SJSA1 (cell line): ENCODE measurements around the gene ANKS1B. TPM values are rescaled to one million over a fixed set of nuclear protein-coding genes. Genes with fewer than 3 reads are reported as not detected.

Experiments used
- DNase-seq, 2 experiments: peaks; one replicate each; pipeline ENCODE4 v3.0.0-alpha.2; 2015 to 2020; ENCODE audit warnings: low spot score in 2 of 2, low read depth in 1 of 2
- H3K27ac ChIP-seq: fragments of 250-450 bp; sonication (Bioruptor Pico); 2 replicates; pipeline ENCODE4 v1.5.1; 2020; ENCODE audit warnings: mild to moderate bottlenecking, moderate library complexity
- H3K27me3 ChIP-seq: fragments of 250-450 bp; sonication (Bioruptor Pico); replicated peaks from 2 replicates; pipeline ENCODE4 v1.5.1; 2020; ENCODE audit warnings: mild to moderate bottlenecking, moderate library complexity
- H3K36me3 ChIP-seq: fragments of 250-450 bp; sonication (Bioruptor Pico); 2 replicates; pipeline ENCODE4 v1.5.1; 2020; ENCODE audit warnings: mild to moderate bottlenecking
- H3K4me1 ChIP-seq: fragments of 250-450 bp; sonication (Bioruptor Pico); replicated peaks from 2 replicates; pipeline ENCODE4 v1.6.1; 2021; ENCODE audit warnings: mild to moderate bottlenecking
- H3K4me3 ChIP-seq: fragments of 250-450 bp; sonication (Bioruptor Pico); 2 replicates; pipeline ENCODE4 v1.5.1; 2020; ENCODE audit warnings: mild to moderate bottlenecking
- H3K9me3 ChIP-seq: fragments of 250-450 bp; sonication (Bioruptor Pico); replicated peaks from 2 replicates; pipeline ENCODE4 v1.5.1; 2020; ENCODE audit warnings: mild to moderate bottlenecking
- total RNA-seq: library from RNA; depleted of rRNA; stranded (reverse); fragments of >200 nt; shearing (Covaris generic); gene quantifications from 2 replicates; pipeline ENCODE4 v1.2.3, GENCODE V29; 2014

ANKS1B gene
- total RNA-seq, 1 experiment from 2014 or later: not detected

DNA sequence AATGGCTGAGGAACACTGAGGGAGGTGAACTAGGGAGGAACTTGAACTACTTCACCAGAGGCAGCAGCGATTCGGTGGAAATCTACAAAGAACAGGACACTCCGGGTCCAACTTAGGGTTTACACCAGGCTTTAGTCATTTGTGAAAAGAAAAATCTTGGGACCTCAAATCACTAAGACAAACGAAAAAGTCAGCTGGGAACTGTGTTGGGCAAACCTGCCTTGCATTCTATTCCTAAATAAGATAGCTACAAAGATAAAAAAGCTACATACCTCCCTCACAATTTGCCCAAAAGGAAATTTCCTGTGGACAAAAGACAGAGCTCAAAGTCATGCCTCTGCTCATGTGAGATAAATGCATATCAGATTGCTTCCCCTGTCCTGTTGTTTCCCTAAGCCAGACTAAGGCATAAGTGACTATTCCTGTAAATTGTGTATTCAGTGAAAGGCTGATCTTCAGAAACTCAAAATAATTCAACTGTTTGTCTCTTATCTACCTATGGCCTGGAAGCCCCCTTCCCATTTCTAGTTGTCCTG is 1233.1 kb downstream of the ANKS1B start:
- 0 out of 2 replicates have a peak, but pooled peaks cover 3% of the 10 kb centered on the region for H3K9me3 ChIP-seq
- no peaks in the 10 kb centered on the region for H3K27me3 ChIP-seq
- H3K4me3 ChIP-seq: no peak overlapping the region
- peaks cover 46% of the 10 kb centered on the region for H3K4me1 ChIP-seq
- DNase-seq: no peak
- H3K36me3 ChIP-seq: no peaks in the 10 kb centered on the region
- peak overlapping the region; percentile 74 for H3K27ac ChIP-seq

DNA sequence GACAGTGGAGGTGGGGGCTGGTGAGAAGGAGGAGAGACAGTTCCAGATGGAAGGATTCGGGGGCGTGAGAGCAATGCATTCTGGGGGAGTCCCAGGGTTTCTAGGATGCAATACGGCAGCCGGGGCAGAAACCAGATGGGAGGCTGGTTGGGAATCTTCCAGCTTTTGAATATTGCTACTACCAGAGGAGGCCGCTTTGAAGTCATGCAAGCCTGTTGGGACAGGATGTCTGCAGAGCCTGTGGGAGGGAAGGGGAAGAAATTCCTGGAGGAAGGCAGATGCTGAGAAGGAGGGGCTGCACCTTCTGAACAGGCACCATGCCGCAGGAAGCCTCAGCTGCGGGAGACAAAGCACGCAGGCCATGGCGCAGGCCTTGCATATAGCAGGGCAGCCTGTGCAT is 1234.2 kb downstream of the ANKS1B start:
- no peaks in the 10 kb centered on the region for H3K9me3 ChIP-seq
- no peaks in the 10 kb centered on the region; the same call in 1 of the 2 replicates for H3K27me3 ChIP-seq
- no peaks in the 10 kb centered on the region for H3K36me3 ChIP-seq
- H3K4me3 ChIP-seq: no peak overlapping the region
- no peak overlapping the region for H3K27ac ChIP-seq
- no peak for DNase-seq
- peaks cover 50% of the 10 kb centered on the region for H3K4me1 ChIP-seq

DNA sequence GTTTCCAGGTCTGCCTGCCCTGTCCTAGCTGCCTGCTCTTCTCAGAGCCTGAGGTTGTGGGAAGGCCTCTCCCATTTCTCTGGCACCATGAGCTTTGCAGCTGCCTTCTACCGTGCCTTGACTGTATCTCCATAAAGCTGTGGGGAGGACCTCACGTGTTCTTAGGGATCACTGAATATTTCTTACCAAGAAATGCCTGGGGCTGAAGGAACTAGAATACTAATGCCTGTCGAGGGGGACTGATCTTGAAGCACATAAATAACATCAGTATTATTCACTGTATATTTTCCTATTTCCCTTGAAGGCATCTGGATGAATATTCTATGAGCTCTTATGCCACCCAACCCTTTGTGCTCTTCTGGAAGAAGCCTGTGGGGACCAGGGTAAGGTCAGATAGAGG is 1236.3 kb downstream of the ANKS1B start:
- no peaks in the 10 kb centered on the region for H3K9me3 ChIP-seq
- peaks cover 34% of the 10 kb centered on the region for H3K4me1 ChIP-seq
- H3K27ac ChIP-seq: no peak overlapping the region

DNA sequence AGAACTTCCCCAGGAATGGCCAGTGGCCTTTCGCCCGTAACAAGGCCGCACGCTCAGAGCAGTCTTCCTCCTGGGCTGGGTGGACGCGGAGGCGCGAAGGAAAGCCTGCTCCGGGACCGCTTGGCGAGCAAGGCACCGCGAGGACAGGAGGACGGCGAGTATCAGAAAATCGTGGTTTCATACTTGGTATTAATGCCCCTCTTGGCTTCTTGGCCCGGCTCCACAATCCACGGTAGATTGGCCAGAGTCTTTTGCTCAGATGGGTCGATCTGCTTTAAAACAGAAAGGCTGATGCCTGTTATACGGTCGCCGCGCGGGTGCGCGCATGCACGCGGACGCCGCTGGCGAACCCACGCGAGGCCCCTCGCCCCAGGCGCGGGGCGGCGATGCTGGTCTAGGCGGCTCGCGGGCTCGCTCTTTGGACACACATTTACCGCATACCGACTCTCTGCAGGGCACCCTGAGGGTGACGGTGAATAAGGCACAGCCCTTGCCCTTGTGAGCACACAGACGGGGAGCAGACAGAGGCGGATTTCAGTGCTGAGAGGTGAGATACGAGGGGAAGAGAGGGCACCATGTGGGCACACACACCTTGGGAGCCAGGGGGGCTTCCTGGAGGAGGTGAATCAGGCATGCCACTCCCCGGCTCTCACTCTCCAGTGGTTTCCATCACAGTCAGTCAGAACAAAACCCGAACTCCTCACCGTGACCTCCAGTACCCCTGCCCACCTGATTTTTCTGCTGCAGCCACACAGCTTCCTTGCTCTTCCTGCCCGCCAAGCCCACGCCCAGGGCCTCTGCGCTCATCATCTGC is 1239.0 kb downstream of the ANKS1B start:
- DNase-seq: no peak
- H3K27me3 ChIP-seq: no peaks in the 10 kb centered on the region; the same call in none of the 2 replicates

More for the DNA sequence above, 1236.3 kb downstream of the ANKS1B start:
- H3K27me3 ChIP-seq: no peaks in the 10 kb centered on the region; the same call in none of the 2 replicates
- no peak overlapping the region for H3K4me3 ChIP-seq
- DNase-seq: no peak
- no peaks in the 10 kb centered on the region for H3K36me3 ChIP-seq

DNA sequence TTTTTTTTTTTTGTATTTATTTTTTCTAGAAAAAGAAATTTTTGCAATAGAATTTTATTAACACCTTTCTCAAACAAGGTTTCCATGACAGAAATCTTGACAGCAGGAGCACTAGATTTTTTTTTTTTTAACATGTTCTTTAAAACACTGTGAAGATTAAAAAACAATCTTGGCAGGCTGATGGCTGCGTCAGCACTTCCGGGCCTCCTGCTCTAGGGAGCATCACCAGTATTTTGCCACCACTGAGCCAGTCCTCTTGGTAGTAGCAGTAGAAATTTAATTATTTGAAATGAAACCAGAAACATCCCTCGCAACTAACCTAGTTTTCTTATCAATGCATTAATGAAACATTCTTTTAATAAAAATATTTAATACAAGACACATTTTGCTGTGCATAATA is 1240.1 kb downstream of the ANKS1B start:
- H3K9me3 ChIP-seq: no peaks in the 10 kb centered on the region
- H3K27me3 ChIP-seq: no peaks in the 10 kb centered on the region; the same call in none of the 2 replicates
- no peak overlapping the region for H3K27ac ChIP-seq
- no peaks in the 10 kb centered on the region for H3K36me3 ChIP-seq
- DNase-seq: no peak
- H3K4me1 ChIP-seq: peaks cover 21% of the 10 kb centered on the region
- no peak overlapping the region for H3K4me3 ChIP-seq

More for the DNA sequence above, 1239.0 kb downstream of the ANKS1B start:
- no peaks in the 10 kb centered on the region for H3K9me3 ChIP-seq
- no peaks in the 10 kb centered on the region for H3K36me3 ChIP-seq
- peak overlapping the region; percentile 33 for H3K4me3 ChIP-seq
- peaks cover 21% of the 10 kb centered on the region for H3K4me1 ChIP-seq
- no peak overlapping the region for H3K27ac ChIP-seq

DNA sequence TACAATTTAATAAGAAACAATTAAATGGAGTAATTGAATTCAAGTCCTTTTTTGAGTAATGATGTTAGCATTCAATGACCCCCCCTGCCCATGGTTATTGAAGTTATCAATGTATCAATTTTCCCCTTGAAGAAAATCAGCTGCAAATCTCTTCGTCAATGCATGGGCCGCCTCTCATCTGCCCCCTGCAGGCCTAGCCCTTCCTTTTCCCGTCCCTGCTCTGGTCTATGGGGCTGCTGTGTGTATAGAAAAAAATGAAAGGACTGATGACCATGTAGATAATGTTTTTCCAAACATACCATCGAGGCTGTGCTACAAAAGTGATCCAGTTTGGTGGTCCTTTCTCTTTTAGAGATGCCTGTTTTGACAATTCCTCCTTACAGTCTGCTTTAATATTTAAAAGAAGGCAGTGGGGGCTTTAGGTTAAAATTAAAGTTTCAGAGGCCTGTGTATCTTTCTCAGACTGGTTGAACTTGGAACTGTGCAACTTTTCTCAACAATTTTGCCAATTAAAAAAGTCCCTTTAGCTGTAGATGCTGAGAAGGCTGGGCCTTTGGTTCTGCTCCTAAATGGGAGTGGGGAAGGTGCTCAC is 1241.3 kb downstream of the ANKS1B start:
- H3K27ac ChIP-seq: no peak overlapping the region
- H3K27me3 ChIP-seq: no peaks in the 10 kb centered on the region; the same call in none of the 2 replicates
- DNase-seq: no peak
- H3K36me3 ChIP-seq: no peaks in the 10 kb centered on the region
- H3K9me3 ChIP-seq: no peaks in the 10 kb centered on the region
- peaks cover 21% of the 10 kb centered on the region for H3K4me1 ChIP-seq
- H3K4me3 ChIP-seq: no peak overlapping the region

DNA sequence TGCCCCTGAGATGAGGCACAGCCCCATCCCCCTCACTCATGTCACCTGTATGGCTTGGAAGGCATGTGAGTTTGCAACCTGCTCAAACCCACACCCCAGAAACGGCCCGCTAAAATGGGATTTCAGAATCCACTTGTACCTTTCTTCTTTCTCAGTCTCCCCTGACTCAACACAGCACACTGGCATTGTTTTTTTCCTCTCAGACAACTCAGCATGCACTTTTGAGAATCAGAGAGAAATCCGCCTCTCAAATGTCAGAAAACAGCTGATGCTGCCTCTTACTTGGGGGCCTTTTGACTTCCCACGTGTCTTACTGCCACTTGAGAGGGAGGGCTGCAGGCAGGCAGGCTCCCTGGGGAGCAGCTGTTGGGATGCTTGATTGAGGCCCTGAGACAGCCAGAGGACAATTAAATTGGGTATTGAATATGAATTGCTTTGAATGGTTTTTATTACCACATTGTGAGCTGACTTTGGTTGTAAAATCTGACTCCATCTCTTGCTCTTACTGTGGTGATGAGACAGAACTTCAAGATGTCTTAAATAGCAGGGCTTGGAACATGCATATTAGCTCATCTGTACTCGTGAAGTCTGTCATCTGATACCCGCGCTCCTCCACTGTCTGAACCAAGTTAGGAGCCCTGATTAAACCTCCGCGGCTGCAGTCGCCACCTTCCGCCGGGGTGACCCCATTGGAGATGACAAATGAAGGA is 1243.0 kb downstream of the ANKS1B start:
- Histone ChIP-seq H3K27ac (no peak overlapping the region), H3K27me3 (no peaks in the 10 kb centered on the region; the same call in none of the 2 replicates), H3K9me3 (no peaks in the 10 kb centered on the region), H3K36me3 (no peaks in the 10 kb centered on the region), H3K4me3 (no peak overlapping the region), H3K4me1 (peaks cover 36% of the 10 kb centered on the region)
- DNase-seq: no peak

DNA sequence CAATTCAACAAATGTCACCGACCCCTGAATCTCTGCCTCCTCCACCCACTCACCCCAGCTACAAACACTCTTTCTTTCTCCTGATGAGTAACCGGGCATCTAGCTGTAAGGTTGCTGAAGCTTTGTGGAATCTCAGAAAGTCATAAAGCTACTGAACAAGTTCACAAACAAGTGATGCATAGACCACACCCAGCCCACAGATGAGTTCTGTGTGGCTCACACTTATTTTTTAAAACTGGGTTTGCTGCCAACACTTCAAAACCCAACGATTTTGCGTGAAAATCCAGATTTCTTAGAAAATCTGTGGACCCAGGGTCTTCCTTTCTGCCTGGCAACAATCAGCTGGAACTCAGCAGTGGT is 1243.6 kb downstream of the ANKS1B start:
- Histone ChIP-seq H3K9me3 (no peaks in the 10 kb centered on the region), H3K36me3 (no peaks in the 10 kb centered on the region; the same call in 1 of the 2 replicates), H3K27me3 (no peaks in the 10 kb centered on the region; the same call in none of the 2 replicates), H3K4me3 (no peak overlapping the region), H3K4me1 (peaks cover 34% of the 10 kb centered on the region), H3K27ac (no peak overlapping the region)
- no peak for DNase-seq

DNA sequence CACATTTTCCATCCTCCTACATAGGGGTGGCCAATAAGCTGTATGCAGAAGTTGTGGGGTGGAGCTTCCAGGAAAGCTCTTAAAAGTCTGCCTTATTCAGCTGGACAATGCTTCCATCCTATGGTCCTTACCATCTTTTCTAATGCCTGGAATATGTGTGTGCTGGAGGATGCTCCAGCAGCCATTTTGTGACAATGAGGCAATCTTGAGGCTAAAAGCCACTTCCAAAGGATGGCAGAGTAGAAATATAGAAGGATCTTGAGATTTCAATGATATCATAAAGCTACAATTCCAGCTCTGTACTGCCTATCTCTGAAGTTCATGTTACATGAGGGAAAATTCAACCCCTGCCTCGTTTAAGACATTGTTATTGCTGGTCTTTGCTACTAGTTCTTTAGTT is 1244.0 kb downstream of the ANKS1B start:
- peaks cover 30% of the 10 kb centered on the region for H3K4me1 ChIP-seq
- H3K36me3 ChIP-seq: peaks cover 2% of the 10 kb centered on the region; the same call in 1 of the 2 replicates
- H3K27ac ChIP-seq: no peak overlapping the region
- no peaks in the 10 kb centered on the region for H3K9me3 ChIP-seq
- no peak overlapping the region for H3K4me3 ChIP-seq
- DNase-seq: no peak
- no peaks in the 10 kb centered on the region; the same call in none of the 2 replicates for H3K27me3 ChIP-seq

DNA sequence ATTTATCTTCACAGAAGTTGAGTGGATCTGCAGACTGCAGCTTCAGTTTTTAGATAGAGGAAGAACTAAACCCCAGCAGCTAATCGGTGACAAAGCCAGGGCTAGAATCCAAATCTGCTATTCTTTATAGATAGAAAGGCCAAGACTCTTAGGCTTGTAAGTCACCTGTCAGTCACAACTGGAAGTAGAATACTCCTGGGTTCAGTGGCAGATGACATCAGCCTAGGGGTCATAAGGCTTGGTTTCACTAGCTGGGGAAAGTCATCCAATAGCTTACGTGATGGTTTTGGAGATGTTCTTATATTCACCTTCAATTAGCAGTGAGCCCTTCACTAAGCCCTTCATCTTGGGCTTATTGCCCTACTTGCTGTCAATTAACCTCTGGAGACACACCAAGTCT is 1246.2 kb downstream of the ANKS1B start:
- no peaks in the 10 kb centered on the region for H3K9me3 ChIP-seq
- no peak overlapping the region for H3K27ac ChIP-seq
- H3K4me3 ChIP-seq: no peak overlapping the region
- DNase-seq: no peak
- no peaks in the 10 kb centered on the region for H3K27me3 ChIP-seq
- peaks cover 25% of the 10 kb centered on the region for H3K4me1 ChIP-seq
- peaks cover 7% of the 10 kb centered on the region; the same call in 1 of the 2 replicates for H3K36me3 ChIP-seq

DNA sequence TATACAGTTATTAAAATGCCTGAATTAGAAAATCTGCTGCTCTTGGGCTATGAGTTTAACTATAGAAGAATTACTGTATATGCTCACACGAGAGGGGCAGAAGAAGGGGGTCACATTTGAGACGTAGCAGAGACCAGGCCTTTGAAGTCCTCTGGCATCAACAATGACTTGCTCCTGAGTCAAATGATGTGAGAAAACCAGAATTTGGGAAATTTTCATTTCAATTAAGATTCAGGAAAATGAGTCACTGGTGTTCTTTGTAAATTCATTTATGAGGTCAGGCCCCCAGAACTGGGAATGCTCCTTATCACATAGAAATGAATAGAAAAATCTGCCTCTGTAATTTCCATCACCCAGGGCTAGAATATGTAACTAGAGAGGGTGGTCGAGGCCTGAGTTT is 1246.7 kb downstream of the ANKS1B start:
- Histone ChIP-seq H3K27me3 (no peaks in the 10 kb centered on the region), H3K4me3 (no peak overlapping the region), H3K27ac (no peak overlapping the region), H3K4me1 (peaks cover 25% of the 10 kb centered on the region), H3K9me3 (no peaks in the 10 kb centered on the region), H3K36me3 (peaks cover 7% of the 10 kb centered on the region; the same call in 1 of the 2 replicates)
- DNase-seq: no peak

DNA sequence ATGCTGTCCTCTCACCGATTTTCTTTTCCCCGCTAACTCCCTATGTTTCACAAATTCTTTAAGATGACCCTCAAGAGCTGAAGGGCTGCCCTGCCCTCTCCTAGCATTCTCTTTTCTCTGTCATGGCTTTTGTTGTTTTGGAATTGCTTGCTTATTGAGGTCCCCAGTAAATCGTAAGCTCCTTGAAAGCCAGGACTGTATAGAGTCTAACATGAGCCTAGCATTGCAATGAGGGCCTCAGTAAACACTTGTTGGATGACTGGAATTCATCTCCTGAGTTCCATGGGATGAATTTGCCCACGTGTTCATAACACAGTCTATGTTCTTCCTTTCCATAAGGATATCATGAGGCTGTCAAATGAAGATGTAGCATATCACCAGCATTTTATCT is 1247.4 kb downstream of the ANKS1B start:
- no peak overlapping the region for H3K27ac ChIP-seq

DNA sequence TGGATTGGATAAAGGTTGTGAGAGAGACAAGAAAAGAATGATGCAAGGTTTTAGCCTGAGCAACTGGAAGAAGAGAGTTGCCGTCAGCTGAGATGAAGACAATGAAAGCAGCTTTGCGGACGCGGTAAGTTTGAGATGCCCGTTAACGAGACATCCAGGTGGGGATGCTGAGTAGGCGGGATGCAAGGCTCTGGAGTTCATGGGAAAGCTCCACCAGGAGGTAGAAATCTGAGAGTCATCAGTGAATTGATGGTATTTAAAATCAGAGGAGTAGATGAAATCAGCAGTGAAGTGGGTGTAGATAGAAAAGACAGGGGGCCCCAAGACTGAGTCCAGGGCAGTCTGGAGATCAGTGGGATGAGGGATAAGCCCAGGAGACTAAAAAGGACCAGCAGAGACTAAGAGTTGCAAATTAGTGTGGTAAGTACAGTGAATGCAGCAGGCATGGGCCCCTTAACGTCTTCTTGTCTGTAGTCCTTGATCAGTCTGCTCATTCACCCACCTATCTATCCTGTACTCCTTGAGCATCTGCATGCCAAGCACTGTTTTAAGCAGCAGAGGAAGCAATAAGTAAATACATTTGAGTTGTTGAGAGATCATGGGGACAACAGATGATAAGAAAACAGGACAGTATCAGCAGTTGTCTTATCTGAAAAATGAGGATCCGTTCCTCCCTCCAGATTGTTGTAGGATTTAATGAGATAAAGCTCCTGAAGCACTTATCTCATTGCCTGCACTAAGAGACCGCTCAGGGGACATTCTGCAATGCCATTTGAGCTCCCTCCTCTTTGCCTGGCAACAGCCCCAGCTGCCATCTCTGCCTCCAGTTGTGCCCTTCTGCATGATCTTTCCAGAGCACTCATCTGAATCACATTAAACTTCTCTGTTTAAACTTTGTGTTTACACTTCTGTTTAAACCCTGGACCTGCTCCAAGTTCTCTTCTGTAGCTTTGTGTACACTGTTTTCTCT is 1248.1 kb downstream of the ANKS1B start:
- DNase-seq: no peak
- H3K4me3 ChIP-seq: no peak overlapping the region
- H3K4me1 ChIP-seq: peaks cover 25% of the 10 kb centered on the region
- no peaks in the 10 kb centered on the region for H3K27me3 ChIP-seq
- H3K36me3 ChIP-seq: peaks cover 16% of the 10 kb centered on the region
- no peak overlapping the region for H3K27ac ChIP-seq
- H3K9me3 ChIP-seq: no peaks in the 10 kb centered on the region

More for the DNA sequence above, 1247.4 kb downstream of the ANKS1B start:
- Histone ChIP-seq H3K4me3 (no peak overlapping the region), H3K27me3 (no peaks in the 10 kb centered on the region), H3K9me3 (no peaks in the 10 kb centered on the region), H3K36me3 (peaks cover 11% of the 10 kb centered on the region), H3K4me1 (peaks cover 25% of the 10 kb centered on the region)
- DNase-seq: no peak
